Naive thymus-derived CD8-positive, alpha-beta T cell (primary cell): Measurements from ENCODE around the gene TMEM250. TPM values are rescaled to one million over a fixed set of nuclear protein-coding genes. Genes with fewer than 3 reads are reported as not detected.

ENCODE experiments used
- ATAC-seq, 2 donors: fragments of 150-1000 bp; cut with Tn5 transposase in 1 of 2; sonication (Bioruptor Pico), chemical (Tn5 transposase) in 1 of 2; 1 replicate in 1 of 2; 2 replicates in 1 of 2; pipeline ENCODE4 v1.10.0; 2021; ENCODE audit warnings: mild to moderate bottlenecking in 2 of 2, moderate library complexity in 2 of 2
- POLR2A ChIA-PET: fragments of 350-600 bp; sonication (Branson Sonifier 250); formaldehyde crosslinking; loops from one replicate; lab custom pipeline; 2021; ENCODE audit warnings: antibody characterized with exemption; lab: Charles Lee
- DNase-seq, 10 donors: peaks; one replicate each; pipeline versions ENCODE4 v3.0.0 to v3.0.0-alpha.2; 2020 to 2022
- H3K27ac Mint-ChIP-seq, 10 donors: one replicate each; pipeline ENCODE4 v1.8.0; 2020 to 2022; ENCODE audit warnings: mild to moderate bottlenecking in 10 of 10, mixed read lengths in 10 of 10, moderate library complexity in 4 of 10, inconsistent platforms in 1 of 10
- H3K27me3 Mint-ChIP-seq, 5 donors: one replicate each; pipeline ENCODE4 v1.8.0; 2021 to 2022; ENCODE audit warnings: mixed read lengths in 5 of 5
- H3K36me3 Mint-ChIP-seq, 3 donors: one replicate each; pipeline ENCODE4 v1.8.0; 2020 to 2022; ENCODE audit warnings: mixed read lengths in 3 of 3, mild to moderate bottlenecking in 2 of 3, inconsistent platforms in 1 of 3
- H3K4me1 Mint-ChIP-seq, 4 donors: one replicate each; pipeline ENCODE4 v1.8.0; 2021 to 2022; ENCODE audit warnings: mixed read lengths in 4 of 4
- H3K4me3 Mint-ChIP-seq, 10 donors: one replicate each; pipeline ENCODE4 v1.8.0; 2020 to 2022; ENCODE audit warnings: mild to moderate bottlenecking in 10 of 10, mixed read lengths in 10 of 10, moderate library complexity in 6 of 10, inconsistent platforms in 1 of 10
- H3K9me3 Mint-ChIP-seq, 9 donors: one replicate each; pipeline ENCODE4 v1.8.0; 2020 to 2022; ENCODE audit warnings: mixed read lengths in 9 of 9, mild to moderate bottlenecking in 3 of 9, inconsistent platforms in 1 of 9, moderate library complexity in 1 of 9
- polyA plus RNA-seq, 3 donors: library from polyadenylated mRNA; unstranded; fragments of 300-500 nt; fragmentation: Illumina TruSeq; gene quantifications; one replicate each; pipeline ENCODE4 v1.2.3, GENCODE V29; 2021
- total RNA-seq, 8 experiments: library from RNA in 2 of 8; stranded (reverse) in 2 of 8; gene quantifications; one replicate each; pipeline ENCODE4 v1.2.3 and lab custom pipeline; 2021 to 2026

TMEM250 gene
- total and polyA plus RNA-seq, 5 experiments from 2014 or later = 38.1 to 51.7 (median 39.1) TPM

DNA sequence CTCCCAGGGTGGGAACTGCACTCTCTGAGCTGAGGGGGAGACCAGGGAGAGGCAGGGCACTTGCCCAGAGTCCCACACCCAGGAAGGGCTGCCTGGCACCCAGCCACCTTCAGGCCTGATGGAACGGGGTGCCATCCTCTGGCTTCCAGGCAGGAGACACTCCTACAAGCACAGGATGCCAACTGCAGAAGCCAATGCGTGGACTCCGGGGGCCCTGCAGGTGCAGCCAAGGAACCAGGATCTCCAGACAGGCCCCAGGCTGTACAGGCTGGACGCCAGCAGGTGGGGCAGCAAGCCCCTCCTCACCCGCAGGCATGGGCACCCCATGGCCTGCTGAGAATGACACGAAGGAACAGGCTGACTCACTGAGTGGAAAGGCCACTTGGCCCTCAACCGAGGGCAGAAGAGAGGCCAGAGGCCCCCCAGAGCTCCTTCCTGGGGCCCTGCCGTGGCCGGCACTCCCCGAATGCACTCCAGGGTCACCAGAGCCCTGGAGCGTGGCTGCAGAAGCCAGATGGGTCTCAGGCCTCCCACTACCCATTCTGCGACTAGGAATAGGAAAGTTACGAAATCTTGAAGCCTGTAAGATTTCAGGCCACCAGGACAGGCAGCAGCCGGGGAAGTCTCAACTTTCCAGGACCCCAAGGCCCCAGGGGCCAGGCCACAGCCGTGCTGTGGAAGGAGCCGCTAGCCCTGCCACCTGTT lies 39.3 kb downstream of the TMEM250 start:
- Mint-ChIP-seq H3K9me3 (no peaks in the 10 kb centered on the region), H3K4me1 (peaks cover 12 to 37% (median 29%) of the 10 kb centered on the region in 4 donors), H3K27me3 (peaks cover 0 to 2% (median 0%) of the 10 kb centered on the region in 5 donors), H3K4me3 (no peak overlapping the region), H3K27ac (peak overlapping the region in 2 of 10 donors; percentile 17 to 37), H3K36me3 (peaks cover 0 to 6% (median 4%) of the 10 kb centered on the region in 3 donors)
- ATAC-seq (no peak), DNase-seq (peak in 1 of 10 donors; percentile 54)
- POLR2A ChIA-PET = no interaction called here

DNA sequence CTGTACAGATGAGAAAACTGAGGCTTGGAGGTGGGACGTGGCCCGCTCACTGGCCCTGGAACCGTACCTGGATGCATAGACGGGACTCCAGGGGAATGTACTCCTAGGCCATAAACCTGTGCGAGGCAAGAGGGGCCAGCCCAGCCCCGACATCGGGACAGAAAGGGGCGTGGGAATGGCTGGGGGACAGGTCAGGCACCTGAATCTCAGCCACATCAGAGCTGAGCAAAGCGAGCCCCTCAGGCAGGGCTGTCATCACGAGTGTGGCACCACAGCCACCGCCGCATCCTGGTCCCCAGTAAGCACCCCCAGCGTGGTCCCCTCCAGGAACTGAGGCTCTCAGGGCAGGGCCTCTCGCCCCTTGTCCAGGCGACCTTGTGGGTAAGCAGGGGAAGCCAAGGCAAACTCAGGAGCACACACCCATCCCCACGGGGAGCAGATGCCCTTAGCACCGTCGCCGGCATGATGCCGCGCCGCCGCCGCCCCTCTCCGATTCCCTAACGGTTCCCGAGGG lies 40.1 kb downstream of the TMEM250 start:
- no peak overlapping the region for H3K4me3 Mint-ChIP-seq
- POLR2A ChIA-PET = no interaction called here
- ATAC-seq (no peak), DNase-seq (peak in 1 of 10 donors; percentile 43)
- peaks cover 0 to 2% (median 0%) of the 10 kb centered on the region in 5 donors for H3K27me3 Mint-ChIP-seq
- H3K9me3 Mint-ChIP-seq = no peaks in the 10 kb centered on the region
- H3K36me3 Mint-ChIP-seq = peaks cover 0 to 6% (median 4%) of the 10 kb centered on the region in 3 donors
- H3K4me1 Mint-ChIP-seq = peaks cover 11 to 35% (median 27%) of the 10 kb centered on the region in 4 donors
- H3K27ac Mint-ChIP-seq = peak overlapping the region in 1 of 10 donors; percentile 37

DNA sequence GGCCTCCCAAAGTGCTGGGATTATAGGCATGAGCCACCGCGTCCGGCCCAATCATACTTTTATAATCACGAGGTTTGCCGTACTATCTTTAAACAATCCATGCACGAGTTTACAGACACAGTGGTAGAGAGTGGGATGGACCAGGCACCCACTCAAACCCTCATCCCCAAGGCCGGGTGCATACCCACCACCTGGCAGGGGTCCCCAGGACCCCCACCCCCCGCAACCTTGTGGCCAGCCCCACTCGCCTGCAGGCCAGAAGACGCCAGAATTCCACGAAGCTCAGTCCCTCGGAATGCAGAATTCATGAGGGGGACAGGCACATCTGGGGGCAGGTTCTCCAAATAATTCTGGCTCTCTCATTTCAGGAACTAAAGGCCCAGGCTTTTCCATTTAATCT lies 40.7 kb downstream of the TMEM250 start:
- no peaks in the 10 kb centered on the region for H3K9me3 Mint-ChIP-seq
- no peak overlapping the region for H3K27ac Mint-ChIP-seq
- DNase-seq (peak in 1 of 10 donors; percentile 45), ATAC-seq (no peak)
- H3K27me3 Mint-ChIP-seq = peaks cover 0 to 2% (median 0%) of the 10 kb centered on the region in 5 donors
- H3K4me1 Mint-ChIP-seq = peaks cover 11 to 33% (median 28%) of the 10 kb centered on the region in 4 donors
- no peak overlapping the region for H3K4me3 Mint-ChIP-seq
- POLR2A ChIA-PET = no interaction called here
- H3K36me3 Mint-ChIP-seq = peaks cover 0 to 6% (median 6%) of the 10 kb centered on the region in 3 donors

DNA sequence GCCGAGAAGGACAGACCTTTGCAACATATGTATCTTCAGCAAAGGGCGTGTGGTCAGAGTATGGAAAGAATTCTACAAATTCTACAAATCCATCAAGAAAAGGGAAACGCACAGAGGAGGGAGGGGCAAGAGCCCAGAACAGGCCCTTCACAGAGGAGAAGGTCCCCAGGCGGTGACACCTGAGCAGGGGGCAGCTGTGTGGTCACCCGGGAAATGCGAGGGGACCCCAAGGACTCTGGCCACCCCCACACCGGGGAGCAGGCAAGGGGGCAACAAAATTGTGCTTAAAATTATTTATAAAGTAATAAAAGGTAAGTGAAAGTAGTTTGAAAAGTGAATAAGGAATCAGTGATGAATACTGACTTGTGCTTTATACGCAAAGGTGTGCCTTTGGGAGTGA lies 41.2 kb downstream of the TMEM250 start:
- H3K27me3 Mint-ChIP-seq = peaks cover 0 to 2% (median 0%) of the 10 kb centered on the region in 5 donors

DNA sequence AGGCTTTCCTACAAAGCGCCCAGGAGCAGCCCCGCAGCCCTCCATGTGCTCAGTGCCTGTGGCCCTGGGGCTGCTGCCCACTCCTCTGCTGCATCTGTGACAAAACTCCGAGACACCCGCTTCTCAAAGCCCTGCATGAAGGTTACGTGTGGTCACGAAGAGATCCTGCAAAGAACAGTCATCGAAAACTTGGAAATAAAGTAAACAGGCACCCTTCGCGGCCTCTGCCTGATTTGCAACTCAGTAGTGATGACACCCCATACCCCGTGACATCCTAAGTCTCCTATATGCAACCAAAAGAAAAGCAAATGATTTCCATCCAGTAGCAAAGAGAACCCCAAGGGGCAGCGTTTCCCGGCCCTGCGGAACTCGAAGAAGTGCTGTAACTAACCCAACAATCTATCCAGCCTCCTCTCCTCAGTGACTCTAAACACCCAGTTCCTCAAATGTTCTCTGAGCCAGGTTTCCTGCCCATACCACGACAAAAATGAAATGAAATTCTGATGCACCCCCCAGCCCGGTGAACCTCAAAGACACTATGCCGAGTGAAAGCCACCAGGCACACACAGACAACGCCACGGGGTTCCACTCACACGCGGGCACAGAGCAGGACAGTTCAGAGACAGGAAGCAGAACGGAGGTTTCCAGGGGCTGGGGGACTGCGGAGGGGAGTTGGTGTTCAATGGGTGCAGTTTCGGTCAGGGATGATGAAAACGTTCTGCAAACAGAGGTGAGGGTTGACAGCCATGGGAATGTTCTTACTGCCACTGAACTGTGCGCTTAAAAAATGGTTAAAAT lies 42.6 kb downstream of the TMEM250 start:
- H3K27me3 Mint-ChIP-seq = peaks cover 0 to 2% (median 0%) of the 10 kb centered on the region in 5 donors
- peak overlapping the region; percentile 13 to 89 (median 70) for H3K27ac Mint-ChIP-seq
- H3K4me1 Mint-ChIP-seq = peaks cover 12 to 26% (median 22%) of the 10 kb centered on the region in 4 donors
- POLR2A ChIA-PET = no interaction called here
- H3K4me3 Mint-ChIP-seq = peak overlapping the region; percentile 6 to 83 (median 70)
- H3K9me3 Mint-ChIP-seq = no peaks in the 10 kb centered on the region
- ATAC-seq (peak; percentile 72 to 81), DNase-seq (peak in 3 of 10 donors; percentile 21 to 51 (median 21))
- H3K36me3 Mint-ChIP-seq = peaks cover 0 to 9% (median 4%) of the 10 kb centered on the region in 3 donors

More for the DNA sequence above, 41.2 kb downstream of the TMEM250 start:
- peaks cover 0 to 6% (median 4%) of the 10 kb centered on the region in 3 donors for H3K36me3 Mint-ChIP-seq
- H3K4me3 Mint-ChIP-seq = no peak overlapping the region
- H3K9me3 Mint-ChIP-seq = no peaks in the 10 kb centered on the region
- ATAC-seq = no peak
- H3K4me1 Mint-ChIP-seq = peaks cover 9 to 28% (median 24%) of the 10 kb centered on the region in 4 donors
- DNase-seq = no peak
- POLR2A ChIA-PET = no interaction called here
- peak overlapping the region in 2 of 10 donors; percentile 45 to 60 for H3K27ac Mint-ChIP-seq

DNA sequence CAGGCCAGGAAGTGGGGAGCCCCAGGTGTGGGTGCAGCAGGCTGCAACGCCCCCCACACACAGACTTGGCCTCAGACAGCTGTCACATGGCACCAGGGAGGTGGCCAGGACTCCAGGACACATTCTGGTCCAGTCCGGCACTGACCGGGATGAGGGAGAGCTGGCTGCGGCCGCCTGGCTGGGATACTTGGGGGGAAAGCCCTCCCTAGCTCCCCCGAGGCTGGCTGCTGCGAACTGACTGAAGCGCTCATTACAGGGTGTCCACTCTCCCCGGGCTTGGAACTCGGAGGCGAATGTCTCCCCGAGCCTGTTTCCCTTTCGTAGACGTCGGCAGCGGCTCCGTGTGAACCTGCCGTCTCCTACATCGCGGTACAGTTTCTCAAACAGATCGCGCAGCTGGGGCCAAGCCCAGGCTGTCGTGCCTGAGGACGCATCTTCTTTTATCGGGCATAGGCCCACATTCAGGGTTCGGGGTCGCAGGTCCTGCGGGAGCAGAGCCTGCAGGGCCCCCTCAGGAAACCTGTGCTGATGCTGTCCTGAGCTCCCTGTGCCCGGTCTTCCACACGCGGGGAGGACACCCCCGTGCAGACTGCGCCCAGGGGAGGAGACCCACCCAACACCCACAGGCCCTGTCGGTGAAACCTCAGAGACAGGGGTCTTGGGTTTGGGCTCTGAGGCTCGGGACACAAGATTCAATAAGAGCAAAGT lies 43.4 kb downstream of the TMEM250 start:
- peaks cover 12 to 26% (median 22%) of the 10 kb centered on the region in 4 donors for H3K4me1 Mint-ChIP-seq
- peak overlapping the region in 4 of 10 donors; percentile 13 to 89 (median 60) for H3K27ac Mint-ChIP-seq
- peak overlapping the region in 6 of 10 donors; percentile 57 to 83 (median 70) for H3K4me3 Mint-ChIP-seq
- no peaks in the 10 kb centered on the region for H3K9me3 Mint-ChIP-seq
- POLR2A ChIA-PET = no interaction called here
- peaks cover 0 to 14% (median 7%) of the 10 kb centered on the region in 3 donors for H3K36me3 Mint-ChIP-seq
- DNase-seq (peak in 1 of 10 donors; percentile 49), ATAC-seq (no peak)
- peaks cover 0 to 2% (median 0%) of the 10 kb centered on the region in 5 donors for H3K27me3 Mint-ChIP-seq

DNA sequence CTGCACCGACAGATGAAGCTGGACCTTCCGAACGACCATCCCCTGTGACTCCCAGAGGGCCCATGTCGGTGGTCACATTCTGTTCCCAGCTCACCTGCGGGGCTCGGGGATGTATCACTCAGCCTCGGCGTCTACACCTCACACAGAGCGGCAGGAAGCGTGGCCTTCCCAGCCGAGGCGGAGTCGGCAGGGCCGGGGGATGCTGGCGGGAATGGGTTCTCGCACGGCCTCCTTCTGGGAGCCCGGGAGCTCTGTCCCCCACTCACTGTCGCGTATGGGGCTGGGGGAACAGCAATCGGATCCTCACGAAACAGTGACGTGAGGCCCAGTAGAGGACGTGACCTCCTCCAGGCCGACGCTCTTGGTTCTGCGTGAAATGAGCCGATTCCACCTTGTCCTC lies 44.0 kb downstream of the TMEM250 start:
- POLR2A ChIA-PET = no interaction called here
- no peak for ATAC-seq
- Mint-ChIP-seq H3K27ac (peak overlapping the region in 1 of 10 donors; percentile 63), H3K36me3 (peaks cover 0 to 16% (median 8%) of the 10 kb centered on the region in 3 donors), H3K9me3 (no peaks in the 10 kb centered on the region), H3K4me3 (no peak overlapping the region), H3K4me1 (peaks cover 12 to 26% (median 22%) of the 10 kb centered on the region in 4 donors), H3K27me3 (peaks cover 0 to 2% (median 0%) of the 10 kb centered on the region in 5 donors)
- DNase-seq = no peak

Other genes starting within 250 kb of the TMEM250 start
- 10 to 100 TPM; 26.9 to 32.0 TPM for gene CAMSAP1, start 211.3 kb downstream of the TMEM250 start, total RNA-seq
- gene CAMSAP1, start 211.3 kb downstream of the TMEM250 start, polyA plus RNA-seq = 1 to 10 TPM in 2 of 3 donors, under 1 TPM in 1; 0.61 to 2.4 (median 1.1) TPM
- 10 to 100 TPM; 28.3 to 28.9 TPM for gene UBAC1, start 157.5 kb downstream of the TMEM250 start, total RNA-seq
- gene UBAC1, start 157.5 kb downstream of the TMEM250 start, polyA plus RNA-seq = 10 to 100 TPM; 19.4 to 24.7 (median 20.8) TPM
- 10 to 100 TPM in 1 of 2 experiments, 1 to 10 TPM in 1; 9.5 to 10.4 TPM for gene NACC2, start 23.6 kb downstream of the TMEM250 start, total RNA-seq
- gene NACC2, start 23.6 kb downstream of the TMEM250 start, polyA plus RNA-seq = 1 to 10 TPM; 1.0 to 1.3 (median 1.3) TPM
- not detected for gene LHX3, start 86.3 kb upstream of the TMEM250 start, total RNA-seq
- not detected for gene LHX3, start 86.3 kb upstream of the TMEM250 start, polyA plus RNA-seq
- gene QSOX2, start 126.9 kb upstream of the TMEM250 start, total RNA-seq = 10 to 100 TPM; 15.5 to 15.9 TPM
- under 1 TPM; 0.50 to 0.86 (median 0.55) TPM for gene QSOX2, start 126.9 kb upstream of the TMEM250 start, polyA plus RNA-seq
- not detected for gene CCDC187, start 185.2 kb upstream of the TMEM250 start, total RNA-seq
- not detected for gene CCDC187, start 185.2 kb upstream of the TMEM250 start, polyA plus RNA-seq
- 10 to 100 TPM; 10.0 to 11.6 TPM for gene GPSM1, start 208.7 kb upstream of the TMEM250 start, total RNA-seq
- under 1 TPM; 0.50 to 0.98 (median 0.82) TPM for gene GPSM1, start 208.7 kb upstream of the TMEM250 start, polyA plus RNA-seq
- gene DNLZ, start 244.9 kb upstream of the TMEM250 start, total RNA-seq = 10 to 100 TPM; 32.8 to 33.3 TPM
- 10 to 100 TPM; 51.6 to 58.1 (median 52.9) TPM for gene DNLZ, start 244.9 kb upstream of the TMEM250 start, polyA plus RNA-seq